Heart right ventricle (tissue), 16 donors: ENCODE results near the gene SPTB. TPM values are rescaled to one million over a fixed set of nuclear protein-coding genes. Genes with fewer than 3 reads are reported as not detected.
A peak's percentile ranks its signal among the peaks of the same experiment; 100 is the strongest.

Source experiments
- ATAC-seq, 8 donors: fragments of 200-7000 bp; cut with Tn5 transposase; one replicate each; pipeline ENCODE4 v1.9.1; 2020; ENCODE audit warnings: mild to moderate bottlenecking in 8 of 8, moderate library complexity in 8 of 8, moderate number of reproducible peaks in 1 of 8
- DNase-seq, 2 donors: peaks; one replicate each; pipeline ENCODE4 v3.0.0-alpha.2; 2020
- H3K27ac ChIP-seq, 10 donors: fragments of 200-600 bp; sonication (generic) in 2 of 10; one replicate each; pipeline versions ENCODE4 v1.5.0 to v1.8.0; 2020 to 2022; ENCODE audit warnings: mild to moderate bottlenecking in 3 of 10
- H3K27me3 ChIP-seq, 7 donors: fragments of 200-600 bp; one replicate each; pipeline ENCODE4 v1.8.0; 2021 to 2022; ENCODE audit warnings: mild to moderate bottlenecking in 2 of 7
- H3K36me3 ChIP-seq, 9 donors: fragments of 200-600 bp; sonication (generic) in 1 of 9; one replicate each; pipeline versions ENCODE4 v1.5.0 to v1.8.0; 2020 to 2022; ENCODE audit warnings: mild to moderate bottlenecking in 2 of 9
- H3K4me1 ChIP-seq, 9 donors: fragments of 200-600 bp; sonication (generic) in 1 of 9; one replicate each; pipeline versions ENCODE4 v1.5.0 to v1.8.0; 2020 to 2022; ENCODE audit warnings: mild to moderate bottlenecking in 4 of 9
- H3K4me3 ChIP-seq, 10 donors: fragments of 200-600 bp; sonication (generic) in 2 of 10; one replicate each; pipeline versions ENCODE4 v1.5.0 to v1.8.0; 2020 to 2022; ENCODE audit warnings: mild to moderate bottlenecking in 7 of 10, moderate library complexity in 2 of 10
- H3K9me3 ChIP-seq, 11 donors: fragments of 200-600 bp in 10 of 11; sonication (generic) in 2 of 11; one replicate each; pipeline versions ENCODE4 v1.5.0 to v1.8.0; 2013 to 2022; ENCODE audit warnings: mild to moderate bottlenecking in 2 of 11, control low read depth in 1 of 11, moderate library complexity in 1 of 11
- CTCF ChIP-seq, 9 donors: fragments of 200-600 bp; sonication (generic) in 2 of 9; IDR thresholded peaks; one replicate each; pipeline versions ENCODE4 v1.5.0 to v1.8.0; 2021 to 2022; ENCODE audit warnings: antibody characterized with exemption in 9 of 9, mild to moderate bottlenecking in 5 of 9, moderate library complexity in 1 of 9
- WGBS, 2 donors: extraction: QIAGEN DNeasy Blood & Tissue Kit; methylation state at CpG; one replicate each; pipeline ENCODE4 v1.1.7; 2013; ENCODE audit warnings: inconsistent platforms in 1 of 2; 5-methylcytosine and 5-hydroxymethylcytosine counted together
- intact Hi-C, 10 donors: fragments of 100-400 bp; cut with DNase I; formaldehyde crosslinking; loops; one replicate each; pipeline versions ENCODE4 v1.11.1 to v1.14.2; 2022
- polyA plus RNA-seq, 2 donors: library from polyadenylated mRNA; stranded (reverse); fragments of 200-250 nt; gene quantifications; one replicate each; pipeline ENCODE4 v1.2.3, GENCODE V29; 2013
- total RNA-seq, 10 donors: library from RNA; stranded (reverse); fragmentation: NEBNext Ultra II Directional in 3 of 10; extraction: Animal tissue kit (Norgen Biotek cat#: 25700) in 3 of 10; gene quantifications; one replicate each; pipeline versions ENCODE4 v1.2.1 to v1.2.4, GENCODE V29; 2021 to 2023
- donor health status: Arrhythmogenic right ventricular cardiomyopathy.
- donor health status: ischemic (EF 13 %, LVEDD 7.1; RV severe dilation, severe dysfunction).
- donor health status: healthy with polysubstance abuse.
- donor health status: DM: no; HTN: yes; CAD: no.
- donor health status: DM: no; HTN: no; CAD: no.
- donor health status: ischemic (EF 25% LVEDD 6.9; RV normal size, moderate dysfunction).
- donor health status: ischemic (EF 25% LVEDD 5.7; RV mildly dilated, moderate dysfunction).
- donor health status: healthy.
- donor health status: DM: yes; HTN: yes; CAD: no.
- donor health status: Ischemic cardiomyopathy.
- donor health status: ischemic (EF 35%, LVEDD 5.7; RV mildly dilated, moderate dysfunction).
- donor health status: nonischemic (EF 11% LVEDD 7.7; RV severe dilation, severe dysfunction).
- donor health status: DM: yes; HTN: yes; CAD: no.
- donor health status: PGD.
- donor health status: ischemic (EF 29% LVEDD 5.4; RV normal size, mild dysfunction).
- donor health status: nonischemic (EF 23%, LVEDD 6.1; RV moderate dilation, normal function).

Gene SPTB
- total and polyA plus RNA-seq, 12 donors: 24.0 to 114 (median 92.1) TPM

- H3K27ac ChIP-seq: peak overlapping the region in 9 of 10 donors; percentile 31 to 85 (median 49)
- H3K36me3 ChIP-seq: peaks cover 0 to 30% (median 0%) of the 10 kb centered on the region in 9 donors
- peak; percentile 45 to 77 (median 66) for ATAC-seq
- intact Hi-C loops: loop anchor here (1.0 to 5.0 kb wide), 6 partner anchors 38 to 94 kb away; no protein-coding TSS in a partner anchor
- 35 to 53% methylated on average over 25 to 29 of the region's 29 CpGs for WGBS, 2 donors
- H3K4me1 ChIP-seq: peaks cover 26 to 51% (median 44%) of the 10 kb centered on the region in 9 donors
- TF ChIP-seq CTCF (IDR thresholded peaks at IDR 0.05): peak; percentile 72 to 95 (median 90)
- peak overlapping the region in 8 of 10 donors; percentile 10 to 36 (median 25) for H3K4me3 ChIP-seq
- no peaks in the 10 kb centered on the region for H3K27me3 ChIP-seq
- no peaks in the 10 kb centered on the region for H3K9me3 ChIP-seq
- peak; percentile 70 to 77 for DNase-seq
Observed at GRCh38 chr14:64764641-64765520, 114.8 kb downstream of the SPTB start.

GRCh38 chr14:64763801-64764621 lies 115.7 kb downstream of the SPTB start:
- 52 to 68% methylated on average over 18 of the region's 18 CpGs for WGBS, 2 donors
- peaks cover 0 to 24% (median 0%) of the 10 kb centered on the region in 9 donors for H3K36me3 ChIP-seq
- intact Hi-C loops: loop anchor here in 9 of 10 donors (1.0 to 5.0 kb wide), 6 partner anchors 37 to 93 kb away; no protein-coding TSS in a partner anchor

DNA sequence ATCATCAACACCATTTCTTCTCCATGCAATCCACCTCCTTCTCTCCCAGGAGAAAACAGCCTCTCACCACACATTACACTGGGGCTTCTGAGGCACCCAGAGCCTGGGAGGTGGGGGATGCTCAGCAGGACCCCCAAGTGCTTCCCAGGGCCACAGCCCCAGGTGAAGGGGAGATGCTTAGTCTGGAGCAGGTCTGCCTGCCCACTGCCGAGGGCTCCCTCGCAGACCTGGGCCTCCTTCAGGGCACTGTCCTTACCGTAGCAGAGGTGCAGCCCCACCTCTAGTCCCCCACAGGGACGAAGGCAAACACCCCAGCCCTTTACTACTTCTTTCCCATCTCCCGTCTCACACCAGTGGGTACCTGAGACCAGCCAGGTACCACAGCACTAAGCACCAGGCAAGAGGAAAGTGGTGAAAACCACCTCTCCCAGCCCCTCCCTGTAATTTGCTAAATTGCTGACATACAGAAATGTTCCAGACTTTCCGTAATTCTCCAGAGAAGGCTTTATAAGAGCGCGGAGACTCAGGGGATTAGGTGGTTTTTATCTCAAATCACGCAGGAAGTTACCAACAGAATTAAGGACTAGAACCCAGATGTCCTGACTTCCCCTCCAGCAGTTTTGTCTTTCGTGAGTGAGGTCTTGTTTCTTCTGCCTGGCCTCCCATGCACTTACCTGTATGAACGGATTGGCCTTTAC lies 116.5 kb downstream of the SPTB start:
- DNase-seq (no peak), ATAC-seq (no peak)
- peak overlapping the region in 9 of 10 donors; percentile 36 to 85 (median 75) for H3K27ac ChIP-seq
- H3K36me3 ChIP-seq: peaks cover 0 to 20% (median 0%) of the 10 kb centered on the region in 9 donors
- H3K4me3 ChIP-seq: no peak overlapping the region
- WGBS, 2 donors: 78 to 86% methylated on average over 11 of the region's 11 CpGs
- no peaks in the 10 kb centered on the region for H3K9me3 ChIP-seq
- peaks cover 36 to 68% (median 60%) of the 10 kb centered on the region in 9 donors for H3K4me1 ChIP-seq
- H3K27me3 ChIP-seq: no peaks in the 10 kb centered on the region
- TF ChIP-seq CTCF (IDR thresholded peaks at IDR 0.05): no peak
- intact Hi-C loops: loop anchor here in 3 of 10 donors (5.0 kb wide), 3 partner anchors 36 to 91 kb away; no protein-coding TSS in a partner anchor

More at GRCh38 chr14:64763801-64764621, 115.7 kb downstream of the SPTB start:
- H3K4me3 ChIP-seq: peak overlapping the region in 6 of 10 donors; percentile 10 to 36 (median 28)
- no peak for DNase-seq
- no peaks in the 10 kb centered on the region for H3K27me3 ChIP-seq
- ATAC-seq: peak in 1 of 8 donors; percentile 1
- peak in 2 of 9 donors; percentile 6 to 11 for TF ChIP-seq CTCF (IDR thresholded peaks at IDR 0.05)
- H3K9me3 ChIP-seq: no peaks in the 10 kb centered on the region
- H3K4me1 ChIP-seq: peaks cover 32 to 60% (median 52%) of the 10 kb centered on the region in 9 donors
- peak overlapping the region in 9 of 10 donors; percentile 32 to 85 (median 57) for H3K27ac ChIP-seq
